CD14-positive monocyte (primary cell): ENCODE results near the gene KRTAP5-11. TPM values are rescaled to one million over a fixed set of nuclear protein-coding genes. Genes with fewer than 3 reads are reported as not detected.

ENCODE experiments used
- DNase-seq, 3 donors: peaks; one replicate each; pipeline ENCODE4 v3.0.0-alpha.2; 2011 to 2022
- H2AFZ ChIP-seq: 2 replicates; pipeline ENCODE4 v1.6.0; 2012; ENCODE audit warnings: mild to moderate bottlenecking, low read depth, low read length, inconsistent platforms; ENCODE audit not compliant: insufficient read depth, poor library complexity, severe bottlenecking
- H3K27ac ChIP-seq, 2 donors: 1 replicate in 1 of 2; 2 replicates in 1 of 2; pipeline ENCODE4 v1.5.1; 2012 to 2013; ENCODE audit warnings: low read length in 2 of 2, control low read depth in 1 of 2, inconsistent platforms in 1 of 2, low read depth in 1 of 2, mild to moderate bottlenecking in 1 of 2
- H3K27me3 ChIP-seq, 2 donors: one replicate each; pipeline versions ENCODE4 v1.6.0 to v1.6.1; 2011 to 2013; ENCODE audit warnings: low read length in 2 of 2; ENCODE audit not compliant: control insufficient read depth in 2 of 2, insufficient read depth in 2 of 2
- H3K36me3 ChIP-seq, 2 donors: replicated peaks in 1 of 2; 1 replicate in 1 of 2; 2 replicates in 1 of 2; pipeline versions ENCODE4 v1.5.1 to v1.6.1; 2012 to 2013; ENCODE audit warnings: low read length in 2 of 2, control low read depth in 1 of 2, inconsistent platforms in 1 of 2, mild to moderate bottlenecking in 1 of 2; ENCODE audit not compliant: insufficient read depth in 2 of 2, control insufficient read depth in 1 of 2
- H3K4me1 ChIP-seq, 2 donors: 1 replicate in 1 of 2; 2 replicates in 1 of 2; pipeline versions ENCODE4 v1.5.1 to v1.6.1; 2012 to 2013; ENCODE audit warnings: low read length in 2 of 2, control low read depth in 1 of 2, inconsistent platforms in 1 of 2, mild to moderate bottlenecking in 1 of 2, moderate library complexity in 1 of 2; ENCODE audit not compliant: insufficient read depth in 2 of 2, control insufficient read depth in 1 of 2
- H3K4me2 ChIP-seq: replicated peaks from 2 replicates; pipeline ENCODE3; 2012; ENCODE audit warnings: low read length, moderate library complexity, mild to moderate bottlenecking; ENCODE audit not compliant: poor library complexity, severe bottlenecking; ENCODE audit errors: extremely low read depth
- H3K4me3 ChIP-seq, 3 experiments: fragments of 200-600 bp in 1 of 3; sonication (generic) in 1 of 3; replicated peaks in 1 of 3; 1 replicate in 2 of 3; 2 replicates in 1 of 3; pipeline ENCODE4 v1.5.1; 2011 to 2013; ENCODE audit warnings: low read length in 3 of 3, mild to moderate bottlenecking in 3 of 3, control low read depth in 2 of 3, low read depth in 2 of 3, inconsistent platforms in 1 of 3, moderate library complexity in 1 of 3
- H3K79me2 ChIP-seq: 2 replicates; pipeline ENCODE4 v1.6.0; 2012; ENCODE audit warnings: mild to moderate bottlenecking, control low read depth, inconsistent platforms, low read length, moderate library complexity; ENCODE audit not compliant: insufficient read depth
- H3K9ac ChIP-seq: 2 replicates; pipeline ENCODE4 v1.6.0; 2017; ENCODE audit warnings: low read length, mild to moderate bottlenecking; ENCODE audit not compliant: insufficient read depth, poor library complexity, severe bottlenecking
- H3K9me3 ChIP-seq, 2 donors: replicated peaks in 1 of 2; 1 replicate in 1 of 2; 2 replicates in 1 of 2; pipeline versions ENCODE4 v1.5.1 to v1.6.1; 2012 to 2013; ENCODE audit warnings: low read length in 2 of 2, control low read depth in 1 of 2; ENCODE audit not compliant: control insufficient read depth in 1 of 2, insufficient read depth in 1 of 2
- H4K20me1 ChIP-seq: 2 replicates; pipeline ENCODE4 v1.6.0; 2012; ENCODE audit warnings: mild to moderate bottlenecking, low read length, control low read depth, moderate library complexity; ENCODE audit not compliant: insufficient read depth
- H3K27ac Mint-ChIP-seq, 7 donors: one replicate each; pipeline ENCODE4 v1.8.0; 2020; ENCODE audit warnings: mild to moderate bottlenecking in 7 of 7, mixed read lengths in 7 of 7, moderate library complexity in 6 of 7, inconsistent platforms in 2 of 7
- H3K27me3 Mint-ChIP-seq, 3 donors: one replicate each; pipeline ENCODE4 v1.8.0; 2021 to 2022; ENCODE audit warnings: low read depth in 3 of 3, mild to moderate bottlenecking in 3 of 3, mixed read lengths in 3 of 3, moderate library complexity in 3 of 3, inconsistent platforms in 1 of 3
- H3K36me3 Mint-ChIP-seq, 2 donors: one replicate each; pipeline ENCODE4 v1.8.0; 2020; ENCODE audit warnings: mixed read lengths in 2 of 2, inconsistent platforms in 1 of 2, mild to moderate bottlenecking in 1 of 2
- H3K4me1 Mint-ChIP-seq: one replicate; pipeline ENCODE4 v1.8.0; 2020; ENCODE audit warnings: mild to moderate bottlenecking, mixed read lengths
- H3K4me3 Mint-ChIP-seq, 2 donors: one replicate each; pipeline ENCODE4 v1.8.0; 2020; ENCODE audit warnings: mild to moderate bottlenecking in 2 of 2, mixed read lengths in 2 of 2, moderate library complexity in 1 of 2
- H3K9me3 Mint-ChIP-seq, 7 donors: one replicate each; pipeline ENCODE4 v1.8.0; 2020 to 2022; ENCODE audit warnings: mixed read lengths in 7 of 7, mild to moderate bottlenecking in 6 of 7, moderate library complexity in 6 of 7, inconsistent platforms in 2 of 7
- CTCF ChIP-seq: fragments of 200-600 bp; IDR thresholded peaks from one replicate; pipeline ENCODE4 v1.8.0; 2022; ENCODE audit warnings: antibody characterized with exemption, mild to moderate bottlenecking
- WGBS: methylation state at CpG from one replicate; pipeline ENCODE4 v1.1.5; 2013; ENCODE audit warnings: missing lambda C conversion rate; ENCODE audit not compliant: insufficient coverage; 5-methylcytosine and 5-hydroxymethylcytosine counted together
- intact Hi-C, 2 donors: fragments of 100-400 bp; cut with micrococcal nuclease; formaldehyde crosslinking; loops; one replicate each; pipeline versions ENCODE4 v1.15.0 to v1.15.1; 2023
- polyA plus RNA-seq, 3 donors: library from polyadenylated mRNA; depleted of rRNA in 1 of 3; unstranded in 2 of 3; stranded (reverse) in 1 of 3; fragments of 300-500 nt in 2 of 3; fragments of >200 nt in 1 of 3; fragmentation: Illumina TruSeq in 2 of 3; gene quantifications; 1 replicate in 2 of 3; 2 replicates in 1 of 3; pipeline ENCODE4 v1.2.3, GENCODE V29; 2012 to 2021

KRTAP5-11 gene
- polyA plus RNA-seq, 3 donors = not detected

DNA sequence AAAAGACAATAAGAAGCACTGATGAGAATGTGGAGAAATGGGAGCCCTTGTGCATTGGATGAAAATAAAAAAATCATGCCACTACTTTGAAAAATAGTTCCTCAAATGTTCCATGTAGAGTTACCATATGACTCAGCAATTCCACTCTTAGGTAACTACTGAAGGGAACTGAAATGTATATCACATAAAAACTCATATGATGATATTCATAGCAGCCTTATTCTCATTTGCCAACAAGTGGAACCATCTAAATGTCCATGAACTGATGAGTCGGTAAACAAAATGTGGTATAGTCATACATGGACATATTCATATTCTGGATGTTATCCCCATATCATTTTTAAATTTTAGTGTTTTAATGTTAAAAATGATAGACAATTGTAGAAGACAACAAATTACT lies 31.0 kb downstream of the KRTAP5-11 start:
- Mint-ChIP-seq H3K9me3 (peaks cover 0 to 3% (median 0%) of the 10 kb centered on the region in 7 donors), H3K4me1 (peaks cover 17% of the 10 kb centered on the region), H3K27ac (no peak overlapping the region), H3K4me3 (no peak overlapping the region), H3K36me3 (no peaks in the 10 kb centered on the region), H3K27me3 (peaks cover 0 to 4% (median 1%) of the 10 kb centered on the region in 3 donors)
- intact Hi-C loops = no loop called here
- no peaks in the 10 kb centered on the region for H3K36me3 ChIP-seq
- no peak overlapping the region for H2AFZ ChIP-seq
- peak; percentile 18 to 58 (median 19) for DNase-seq
- H3K4me2 ChIP-seq = no peak overlapping the region
- no peaks in the 10 kb centered on the region for H4K20me1 ChIP-seq
- H3K9me3 ChIP-seq = peaks cover 0 to 5% of the 10 kb centered on the region in 2 donors
- H3K4me1 ChIP-seq = peaks cover 0 to 4% of the 10 kb centered on the region in 2 donors
- no peak overlapping the region for H3K4me3 ChIP-seq
- no CpG with 5 or more reads among the region's 1 CpG for WGBS
- no peak overlapping the region for H3K9ac ChIP-seq
- no peaks in the 10 kb centered on the region for H3K79me2 ChIP-seq
- no peaks in the 10 kb centered on the region for H3K27me3 ChIP-seq
- TF ChIP-seq CTCF = no peak
- no peak overlapping the region for H3K27ac ChIP-seq

- intact Hi-C loops = no loop called here
- 29% methylated on average over 5 of the region's 5 CpGs for WGBS
- Histone ChIP-seq H4K20me1 (no peaks in the 10 kb centered on the region), H2AFZ (no peak overlapping the region), H3K27me3 (no peaks in the 10 kb centered on the region), H3K9me3 (peaks cover 0 to 20% of the 10 kb centered on the region in 2 donors), H3K36me3 (no peaks in the 10 kb centered on the region), H3K4me1 (peaks cover 4 to 8% of the 10 kb centered on the region in 2 donors), H3K79me2 (no peaks in the 10 kb centered on the region), H3K4me3 (no peak overlapping the region), H3K27ac (no peak overlapping the region), H3K4me2 (no peak overlapping the region), H3K9ac (no peak overlapping the region)
- Mint-ChIP-seq H3K4me3 (no peak overlapping the region), H3K4me1 (peaks cover 23% of the 10 kb centered on the region), H3K9me3 (peaks cover 6 to 10% (median 8%) of the 10 kb centered on the region in 7 donors), H3K27ac (no peak overlapping the region), H3K27me3 (peaks cover 0 to 7% (median 4%) of the 10 kb centered on the region in 3 donors), H3K36me3 (no peaks in the 10 kb centered on the region)
- no peak for TF ChIP-seq CTCF
- no peak for DNase-seq
These were observed 33.9 kb downstream of the KRTAP5-11 start for GRCh38 chr11:71548716-71549151.
